SK-N-SH treated with all-trans-retinoic acid at 6 μM for 48 hours (cell line): ENCODE data around the gene LMAN1.

Experiments
- ARNTL ChIP-seq: fragments of 450-650 bp; formaldehyde crosslinking; IDR thresholded peaks from 2 replicates; pipeline ENCODE4 v1.5.0; 2020; ENCODE audit warnings: low read depth, mild to moderate bottlenecking, moderate library complexity, borderline replicate concordance
- ESRRG ChIP-seq: fragments of 250-450 bp; sonication (Bioruptor Pico); IDR thresholded peaks from 2 replicates; pipeline ENCODE4 v1.6.1; 2021; ENCODE audit warnings: mild to moderate bottlenecking
- OSR1 ChIP-seq: fragments of 250-450 bp; sonication (Bioruptor Pico); IDR thresholded peaks from 2 replicates; pipeline ENCODE4 v1.8.0; 2022; ENCODE audit warnings: moderate library complexity, mild to moderate bottlenecking, inconsistent platforms
- PATZ1 ChIP-seq: fragments of 250-450 bp; sonication (Bioruptor Pico); IDR thresholded peaks from 2 replicates; pipeline ENCODE4 v1.8.0; 2020; ENCODE audit warnings: mild to moderate bottlenecking, moderate library complexity, borderline replicate concordance
- POU6F1 ChIP-seq: fragments of 250-450 bp; sonication (Bioruptor Pico); IDR thresholded peaks from 2 replicates; pipeline ENCODE4 v1.8.0; 2021; ENCODE audit warnings: low read depth, mild to moderate bottlenecking, moderate library complexity, borderline replicate concordance
- PPARA ChIP-seq: fragments of 250-450 bp; sonication (Bioruptor Pico); IDR thresholded peaks from 2 replicates; pipeline ENCODE4 v1.5.0; 2020; ENCODE audit warnings: mild to moderate bottlenecking, borderline replicate concordance
- RARB ChIP-seq: fragments of 250-450 bp; sonication (Bioruptor Pico); IDR thresholded peaks from 2 replicates; pipeline ENCODE4 v1.8.0; 2021; ENCODE audit warnings: mild to moderate bottlenecking, moderate library complexity
- ZFP30 ChIP-seq: fragments of 450-650 bp; formaldehyde crosslinking; IDR thresholded peaks from 2 replicates; pipeline ENCODE4 v1.5.0; 2022; ENCODE audit warnings: mild to moderate bottlenecking, moderate library complexity

GRCh38 chr18:59387687-59388565 is 28.9 kb upstream of the LMAN1 start:
- no peak for TF ChIP-seq ESRRG (CRISPR knock-in tag)
- no peak for TF ChIP-seq PPARA (CRISPR knock-in tag)
- no peak for TF ChIP-seq PATZ1 (CRISPR knock-in tag)
- TF ChIP-seq RARB (CRISPR knock-in tag) = no peak
- TF ChIP-seq ARNTL (CRISPR knock-in tag) = no peak
- TF ChIP-seq ZFP30 (CRISPR knock-in tag) = no peak
- TF ChIP-seq OSR1 (CRISPR knock-in tag) = no peak
- TF ChIP-seq POU6F1 (CRISPR knock-in tag) = no peak
